GM19468 (cell line): ENCODE results near the gene EVL.
"Not testable (repeated sequence)": the region's sequence is repeated elsewhere in the genome, so short reads cannot be mapped to it uniquely, and the experiment has no call there.

Experiments
- ATAC-seq: cut with Tn5 transposase; IDR thresholded peaks from one replicate; pipeline ENCODE4 v1.9.1; 2021; ENCODE audit warnings: mild to moderate bottlenecking, moderate library complexity, moderate number of reproducible peaks; ENCODE audit not compliant: unreplicated experiment; ENCODE audit errors: extremely low read depth

Gene EVL

GRCh38 chr14:100065111-100065871 is at the start of gene EVL:
EVL (plus strand) TSS chr14:100065422; CDS start chr14:100065501, 79 bp downstream.
- ATAC-seq = peak; percentile 17

GRCh38 chr14:100017553-100017952 is 47.7 kb upstream of the EVL start:
- ATAC-seq = no peak

GRCh38 chr14:100018054-100018453 is 47.2 kb upstream of the EVL start:
- no peak for ATAC-seq

- ATAC-seq = no peak
These were observed 46.7 kb upstream of the EVL start for GRCh38 chr14:100018482-100018881.

GRCh38 chr14:100019156-100019744 is 46.0 kb upstream of the EVL start:
- ATAC-seq = no peak

GRCh38 chr14:100020629-100021028 is 44.6 kb upstream of the EVL start:
- ATAC-seq = no peak

GRCh38 chr14:100022772-100023451 is 42.3 kb upstream of the EVL start:
- no peak for ATAC-seq

- no peak for ATAC-seq
These were observed 40.1 kb upstream of the EVL start for GRCh38 chr14:100025111-100025510.

GRCh38 chr14:100027771-100028490 is 37.3 kb upstream of the EVL start:
- no peak for ATAC-seq

- ATAC-seq = no peak
These were observed 36.1 kb upstream of the EVL start for GRCh38 chr14:100028990-100029677.

GRCh38 chr14:100030006-100030405 is 35.2 kb upstream of the EVL start:
- ATAC-seq = not testable (repeated sequence)

- ATAC-seq = no peak
These were observed 34.6 kb upstream of the EVL start for GRCh38 chr14:100030452-100031153.

- ATAC-seq = no peak
These were observed 33.5 kb upstream of the EVL start for GRCh38 chr14:100031506-100032281.

- ATAC-seq = no peak
These were observed 32.5 kb upstream of the EVL start for GRCh38 chr14:100032738-100033137.

- no peak for ATAC-seq
These were observed 31.7 kb upstream of the EVL start for GRCh38 chr14:100033347-100034075.

GRCh38 chr14:100034468-100034867 is 30.8 kb upstream of the EVL start:
- ATAC-seq = no peak

GRCh38 chr14:100034961-100035500 is 30.2 kb upstream of the EVL start:
- no peak for ATAC-seq

GRCh38 chr14:100035700-100036099 is 29.5 kb upstream of the EVL start:
- ATAC-seq = no peak
